IMR-90 (cell line): ENCODE measurements around the gene DCANP1. TPM values are rescaled to one million over a fixed set of nuclear protein-coding genes. Genes with fewer than 3 reads are reported as not detected.

Source experiments
- ATAC-seq: fragments of 200-7000 bp; cut with Tn5 transposase; 2 replicates; pipeline ENCODE4 v1.9.1; 2020; ENCODE audit warnings: low read depth, mild to moderate bottlenecking, moderate library complexity
- BruUV-seq: library from RNA; stranded (reverse); fragments of 400-500 nt; replicated peaks from 2 replicates; lab custom pipeline; 2021; lab: Mats Ljungman, UMichigan
- CTCF ChIA-PET: fragments of 300-600 bp; formaldehyde crosslinking; extraction: SDS; loops from one replicate; lab custom pipeline; 2021; ENCODE audit warnings: antibody characterized with exemption; lab: Yijun Ruan, JAX
- POLR2A ChIA-PET: fragments of 300-600 bp; sonication (Branson Sonifier 250); formaldehyde crosslinking; loops from one replicate; lab custom pipeline; 2022; ENCODE audit warnings: antibody characterized with exemption; ENCODE audit not compliant: unreplicated experiment; lab: Charles Lee
- DNase-seq: peaks from one replicate; pipeline ENCODE4 v3.0.0; 2013
- H2AFZ ChIP-seq: replicated peaks from 2 replicates; pipeline ENCODE3; 2013; ENCODE audit warnings: low read length, mild to moderate bottlenecking; ENCODE audit not compliant: poor library complexity
- H2AK5ac ChIP-seq: 2 replicates; pipeline ENCODE4 v1.6.1; 2013; ENCODE audit warnings: low read depth, low read length, inconsistent platforms
- H2AK9ac ChIP-seq: replicated peaks from 2 replicates; pipeline ENCODE3; 2013; ENCODE audit warnings: mild to moderate bottlenecking, low read depth, low read length, moderate library complexity; ENCODE audit not compliant: poor library complexity
- H2BK120ac ChIP-seq: 2 replicates; pipeline ENCODE4 v1.6.1; 2013; ENCODE audit warnings: low read depth, low read length, inconsistent platforms
- H2BK15ac ChIP-seq: 3 replicates; pipeline ENCODE4 v1.6.1; 2013; ENCODE audit warnings: low read depth, low read length, inconsistent platforms
- H2BK20ac ChIP-seq: 2 replicates; pipeline ENCODE4 v1.6.1; 2013; ENCODE audit warnings: low read depth, mild to moderate bottlenecking, inconsistent platforms, low read length, moderate library complexity
- H2BK5ac ChIP-seq: 2 replicates; pipeline ENCODE4 v1.6.1; 2013; ENCODE audit warnings: mild to moderate bottlenecking, low read depth, low read length, inconsistent platforms; ENCODE audit not compliant: poor library complexity, severe bottlenecking
- H3K14ac ChIP-seq: replicated peaks from 2 replicates; pipeline ENCODE4 v1.6.1; 2013; ENCODE audit warnings: low read depth, low read length, inconsistent platforms
- H3K18ac ChIP-seq: 2 replicates; pipeline ENCODE4 v1.6.1; 2013; ENCODE audit warnings: low read depth, low read length, control low read depth
- H3K23ac ChIP-seq: 2 replicates; pipeline ENCODE4 v1.6.1; 2013; ENCODE audit warnings: low read depth, low read length, inconsistent platforms
- H3K27ac ChIP-seq: 2 replicates; pipeline ENCODE4 v1.5.1; 2013; ENCODE audit warnings: mild to moderate bottlenecking, control low read depth, low read length; ENCODE audit not compliant: insufficient read depth
- H3K27me3 ChIP-seq: 2 replicates; pipeline ENCODE4 v1.6.1; 2013; ENCODE audit warnings: low read length; ENCODE audit not compliant: control insufficient read depth, insufficient read depth
- H3K36me3 ChIP-seq: 2 replicates; pipeline ENCODE4 v1.6.1; 2013; ENCODE audit warnings: low read length, mixed read lengths; ENCODE audit not compliant: control insufficient read depth, insufficient read depth
- H3K4ac ChIP-seq: 2 replicates; pipeline ENCODE4 v1.6.1; 2013; ENCODE audit warnings: low read depth, low read length, inconsistent platforms
- H3K4me1 ChIP-seq: 2 replicates; pipeline ENCODE4 v1.6.1; 2013; ENCODE audit warnings: low read length, mixed read lengths; ENCODE audit not compliant: control insufficient read depth, insufficient read depth
- H3K4me2 ChIP-seq: 2 replicates; pipeline ENCODE4 v1.6.1; 2013; ENCODE audit warnings: low read depth, mild to moderate bottlenecking, control low read depth, low read length, moderate library complexity
- H3K4me3 ChIP-seq: 2 replicates; pipeline ENCODE4 v1.5.1; 2013; ENCODE audit warnings: low read depth, mild to moderate bottlenecking, control low read depth, low read length, moderate library complexity; ENCODE audit not compliant: insufficient read depth
- H3K56ac ChIP-seq: 2 replicates; pipeline ENCODE4 v1.6.1; 2013; ENCODE audit warnings: low read length, inconsistent platforms; ENCODE audit not compliant: insufficient read depth; ENCODE audit errors: extremely low read depth
- H3K79me1 ChIP-seq, 2 experiments: 2 replicates each; pipeline ENCODE4 v1.6.1; 2013; ENCODE audit warnings: low read length in 2 of 2, inconsistent platforms in 1 of 2, low read depth in 1 of 2
- H3K9ac ChIP-seq: 2 replicates; pipeline ENCODE4 v1.6.1; 2013; ENCODE audit warnings: low read depth, low read length, control low read depth
- H3K9me1 ChIP-seq: 2 replicates; pipeline ENCODE4 v1.6.1; 2013; ENCODE audit warnings: low read length, inconsistent platforms; ENCODE audit not compliant: insufficient read depth
- H3K9me3 ChIP-seq: 2 replicates; pipeline ENCODE4 v1.6.1; 2013; ENCODE audit warnings: low read length; ENCODE audit not compliant: control insufficient read depth, insufficient read depth
- H4K20me1 ChIP-seq: 2 replicates; pipeline ENCODE4 v1.6.1; 2013; ENCODE audit warnings: low read length, inconsistent platforms; ENCODE audit not compliant: insufficient read depth
- H4K5ac ChIP-seq: 2 replicates; pipeline ENCODE4 v1.6.1; 2013; ENCODE audit warnings: mild to moderate bottlenecking, low read depth, low read length, control low read depth
- H4K8ac ChIP-seq, 2 experiments: 2 replicates each; pipeline ENCODE4 v1.6.1; 2013; ENCODE audit warnings: low read depth in 2 of 2, low read length in 2 of 2, control low read depth in 1 of 2, inconsistent platforms in 1 of 2
- H4K91ac ChIP-seq: 2 replicates; pipeline ENCODE4 v1.6.1; 2013; ENCODE audit warnings: low read depth, low read length, inconsistent platforms; ENCODE audit not compliant: insufficient read depth
- BHLHE40 ChIP-seq: fragments of 150-350 bp; IDR thresholded peaks from 2 replicates; pipeline ENCODE4 v1.6.1; 2016; ENCODE audit warnings: mild to moderate bottlenecking, low read depth, low read length
- CEBPB ChIP-seq: IDR thresholded peaks from 2 replicates; pipeline ENCODE4 v1.6.1; 2012; ENCODE audit warnings: low read depth, low read length, improper control_type of control experiment
- CTCF ChIP-seq: conservative IDR thresholded peaks from 2 replicates; pipeline ENCODE4 v1.5.1; 2012; ENCODE audit warnings: mild to moderate bottlenecking, low read depth, low read length, improper control_type of control experiment
- ELK1 ChIP-seq: fragments of 150-350 bp; IDR thresholded peaks from 2 replicates; pipeline ENCODE4 v1.6.1; 2016; ENCODE audit warnings: low read depth, mild to moderate bottlenecking, low read length, moderate library complexity, borderline replicate concordance
- FOS ChIP-seq: fragments of 150-350 bp; IDR thresholded peaks from 2 replicates; pipeline ENCODE4 v1.6.1; 2016; ENCODE audit warnings: low read depth, low read length
- MAZ ChIP-seq: IDR thresholded peaks from 2 replicates; pipeline ENCODE4 v1.6.1; 2012; ENCODE audit warnings: low read depth, mild to moderate bottlenecking, low read length, improper control_type of control experiment, moderate library complexity, borderline replicate concordance
- MXI1 ChIP-seq: IDR thresholded peaks from 2 replicates; pipeline ENCODE4 v1.6.1; 2012; ENCODE audit warnings: low read depth, mild to moderate bottlenecking, low read length, moderate library complexity, borderline replicate concordance
- RAD21 ChIP-seq: IDR thresholded peaks from 2 replicates; pipeline ENCODE4 v1.6.1; 2012; ENCODE audit warnings: low read length, improper control_type of control experiment
- RCOR1 ChIP-seq: IDR thresholded peaks from 2 replicates; pipeline ENCODE4 v1.6.1; 2012; ENCODE audit warnings: mild to moderate bottlenecking, low read length, improper control_type of control experiment; ENCODE audit not compliant: insufficient replicate concordance
- SMC3 ChIP-seq: fragments of 150-350 bp; IDR thresholded peaks from 2 replicates; pipeline ENCODE4 v1.6.1; 2016; ENCODE audit warnings: low read depth, mild to moderate bottlenecking, antibody characterized with exemption, low read length, moderate library complexity
- WGBS, 2 experiments: methylation state at CpG; one replicate each; pipeline versions ENCODE4 v1.1.5 to v1.1.7; 2013; ENCODE audit warnings: missing lambda C conversion rate in 2 of 2; ENCODE audit not compliant: insufficient read length in 1 of 2; ENCODE audit errors: extremely low coverage in 2 of 2; 5-methylcytosine and 5-hydroxymethylcytosine counted together
- dilution Hi-C: fragments of 300-500 bp; cut with HindIII; formaldehyde crosslinking; loops from one replicate; pipeline ENCODE4 v1.14.3; 2018; ENCODE audit warnings: low sequenced_read_pairs; ENCODE audit not compliant: unreplicated experiment
- in situ Hi-C: fragments of 300-500 bp; cut with MboI; formaldehyde crosslinking; loops from 3 replicates; pipeline ENCODE4 v1.14.3; 2019; ENCODE audit warnings: low sequenced_read_pairs, inconsistent platforms, mixed read lengths
- intact Hi-C: fragments of 100-400 bp; cut with micrococcal nuclease; formaldehyde crosslinking; loops from 2 replicates; pipeline ENCODE4 v1.10.0; 2022
- polyA plus RNA-seq, 3 experiments: library from polyadenylated mRNA; depleted of rRNA; stranded (reverse); fragments of >200 nt; gene quantifications; 2 replicates each; pipeline ENCODE4 v1.2.3, GENCODE V29; 2012; ENCODE audit warnings: low replicate concordance in 1 of 3
- total RNA-seq: library from RNA; depleted of rRNA; stranded (reverse); fragments of >200 nt; gene quantifications from 2 replicates; pipeline ENCODE4 v1.2.3, GENCODE V29; 2012

The DCANP1 gene
- total and polyA plus RNA-seq, 2 of the 4 experiments (the other 2 are of a cell fraction) = not detected

GRCh38 chr5:135397084-135397483 lies 50.1 kb downstream of the DCANP1 start:
- Histone ChIP-seq H3K27ac (no peak overlapping the region), H3K56ac (no peak overlapping the region), H3K4ac (no peak overlapping the region), H2BK20ac (no peak overlapping the region), H3K36me3 (no peaks in the 10 kb centered on the region), H3K79me1 (peaks cover 24 to 68% of the 10 kb centered on the region in 2 experiments), H3K27me3 (no peaks in the 10 kb centered on the region), H4K20me1 (peaks cover 62% of the 10 kb centered on the region), H2AK5ac (no peak overlapping the region), H3K4me3 (no peak overlapping the region), H3K4me1 (peaks cover 29% of the 10 kb centered on the region), H3K18ac (no peak overlapping the region), H4K91ac (no peak overlapping the region), H2AFZ (no peak overlapping the region), H3K9me1 (peaks cover 40% of the 10 kb centered on the region), H2AK9ac (no peak overlapping the region), H3K4me2 (no peak overlapping the region; the same call in 1 of the 2 replicates), H2BK120ac (no peak overlapping the region), H3K23ac (peak overlapping the region; percentile 28; the same call in 1 of the 2 replicates), H2BK15ac (no peak overlapping the region), H2BK5ac (no peak overlapping the region), H3K9me3 (no peaks in the 10 kb centered on the region), H4K5ac (no peak overlapping the region), H3K14ac (no peak overlapping the region), H3K9ac (no peak overlapping the region), H4K8ac (no peak overlapping the region)
- ChIA-PET POLR2A (interaction anchor here (0.6 kb wide), 1 partner anchor 158 kb away, joined by 3 read pairs; no protein-coding TSS in a partner anchor), CTCF (interaction anchor here (0.6 kb wide), 1 partner anchor 21 kb away, joined by 3 read pairs; no protein-coding TSS in a partner anchor)
- in situ Hi-C loops (no loop called here), dilution Hi-C loops (no loop called here), intact Hi-C loops (no loop called here)
- ATAC-seq (no peak), DNase-seq (no peak)
- no TSS peak for BruUV-seq
- TF ChIP-seq RCOR1 = no peak
- TF ChIP-seq CTCF = no peak
- no peak for TF ChIP-seq MXI1
- no peak for TF ChIP-seq MAZ
- TF ChIP-seq ELK1 = no peak
- TF ChIP-seq CEBPB = no peak
- TF ChIP-seq FOS = no peak
- no peak for TF ChIP-seq RAD21
- no peak for TF ChIP-seq SMC3
- TF ChIP-seq BHLHE40 = no peak
- WGBS, 2 experiments = no CpG with 5 or more reads among the region's 5 CpGs
